Measurements from ENCODE around the gene TRIO.
A peak's percentile ranks its signal among the peaks of the same experiment; 100 is the strongest.

The TRIO gene

GRCh38 chr5:14405267-14405666 is 262.1 kb downstream of the TRIO start:
- no peak for DNase-seq (ENCODE audit: extremely low read depth, low read depth)
- TF ChIP-seq CTCF (IDR thresholded peaks at IDR 0.05; ENCODE audit: low read depth, low read length): no peak

- no peak for DNase-seq (ENCODE audit: extremely low read depth, low read depth)
Measured at GRCh38 chr5:14405706-14406553, 262.8 kb downstream of the TRIO start.

GRCh38 chr5:14406554-14406849 is 263.4 kb downstream of the TRIO start:
- TF ChIP-seq CTCF (IDR thresholded peaks at IDR 0.05; ENCODE audit: low read depth, low read length): no peak
- DNase-seq (ENCODE audit: extremely low read depth, low read depth): no peak

More at GRCh38 chr5:14405706-14406553, 262.8 kb downstream of the TRIO start:
- TF ChIP-seq CTCF (IDR thresholded peaks at IDR 0.05; ENCODE audit: low read depth, low read length): no peak

- no peak for DNase-seq (ENCODE audit: extremely low read depth, low read depth)
- no peak for TF ChIP-seq CTCF (IDR thresholded peaks at IDR 0.05; ENCODE audit: low read depth, low read length)
Measured at GRCh38 chr5:14407051-14407450, 263.9 kb downstream of the TRIO start.

GRCh38 chr5:14407746-14408175 is 264.6 kb downstream of the TRIO start:
- no peak for DNase-seq (ENCODE audit: extremely low read depth, low read depth)

GRCh38 chr5:14408969-14409586 is 265.9 kb downstream of the TRIO start:
- DNase-seq (ENCODE audit: extremely low read depth, low read depth): no peak
- peak; percentile 8 for TF ChIP-seq CTCF (IDR thresholded peaks at IDR 0.05; ENCODE audit: low read depth, low read length)

More at GRCh38 chr5:14407746-14408175, 264.6 kb downstream of the TRIO start:
- TF ChIP-seq CTCF (IDR thresholded peaks at IDR 0.05; ENCODE audit: low read depth, low read length): no peak

GRCh38 chr5:14410068-14410393 is 266.9 kb downstream of the TRIO start:
- no peak for TF ChIP-seq CTCF (IDR thresholded peaks at IDR 0.05; ENCODE audit: low read depth, low read length)
- DNase-seq (ENCODE audit: extremely low read depth, low read depth): no peak

All from AG09319 (cell line).